Colonic mucosa (tissue), 4 donors: ENCODE results near the gene CCL13. TPM values are rescaled to one million over a fixed set of nuclear protein-coding genes. Genes with fewer than 3 reads are reported as not detected.
A peak's percentile ranks its signal among the peaks of the same experiment; 100 is the strongest.
"Not testable (repeated sequence)": the region's sequence is repeated elsewhere in the genome, so short reads cannot be mapped to it uniquely, and the experiment has no call there.

Experiments
- DNase-seq: peaks from one replicate; pipeline ENCODE4 v3.0.0-alpha.2; 2020
- H3K27ac ChIP-seq: fragments of 200-600 bp; one replicate; pipeline ENCODE4 v1.8.0; 2021
- H3K27me3 ChIP-seq: fragments of 200-600 bp; one replicate; pipeline ENCODE4 v1.8.0; 2021
- H3K36me3 ChIP-seq: fragments of 200-600 bp; one replicate; pipeline ENCODE4 v1.8.0; 2021
- H3K4me1 ChIP-seq: fragments of 200-600 bp; one replicate; pipeline ENCODE4 v1.8.0; 2021; ENCODE audit warnings: mild to moderate bottlenecking
- H3K4me3 ChIP-seq: fragments of 200-600 bp; one replicate; pipeline ENCODE4 v1.8.0; 2021
- H3K9ac ChIP-seq, 2 donors: one replicate each; pipeline ENCODE4 v1.7.0; 2013; ENCODE audit warnings: control low read depth in 2 of 2, low read depth in 2 of 2, low read length in 2 of 2
- H3K9me3 ChIP-seq: fragments of 200-600 bp; one replicate; pipeline ENCODE4 v1.8.0; 2021
- CTCF ChIP-seq: fragments of 200-600 bp; IDR thresholded peaks from one replicate; pipeline ENCODE4 v1.8.0; 2022; ENCODE audit warnings: antibody characterized with exemption, mild to moderate bottlenecking
- intact Hi-C: fragments of 100-400 bp; cut with DNase I; formaldehyde crosslinking; loops from one replicate; pipeline ENCODE4 v1.14.1; 2022
- total RNA-seq, 2 donors: library from RNA; stranded (reverse); fragmentation: NEBNext Ultra II Directional in 1 of 2; extraction: Animal tissue kit (Norgen Biotek cat#: 25700) in 1 of 2; gene quantifications; one replicate each; pipeline ENCODE4 v1.2.1, GENCODE V29; 2021
- donor health status: healthy.
- donor health status: DM: no; HTN: no; CAD: no.
- donor health status: DM: no; HTN: no; CAD: no.

Gene CCL13
- total RNA-seq, 2 donors from 2014 or later = 0.82 to 4.9 TPM

- peak; percentile 26 for DNase-seq
- H3K27ac ChIP-seq = peak overlapping the region; percentile 20
Observed at GRCh38 chr17:34314279-34314678, 42.0 kb upstream of the CCL13 start.

GRCh38 chr17:34318474-34318873 lies 37.8 kb upstream of the CCL13 start:
- no peaks in the 10 kb centered on the region for H3K36me3 ChIP-seq
- H3K9me3 ChIP-seq = no peaks in the 10 kb centered on the region
- no peak for TF ChIP-seq CTCF
- intact Hi-C loops = no loop called here
- no peak overlapping the region for H3K4me3 ChIP-seq
- no peak for DNase-seq
- H3K27ac ChIP-seq = no peak overlapping the region
- H3K4me1 ChIP-seq = no peaks in the 10 kb centered on the region
- no peaks in the 10 kb centered on the region for H3K27me3 ChIP-seq
- H3K9ac ChIP-seq = no peak overlapping the region

More at GRCh38 chr17:34314279-34314678, 42.0 kb upstream of the CCL13 start:
- TF ChIP-seq CTCF = no peak
- Histone ChIP-seq H3K27me3 (no peaks in the 10 kb centered on the region), H3K9ac (no peak overlapping the region), H3K36me3 (no peaks in the 10 kb centered on the region), H3K9me3 (no peaks in the 10 kb centered on the region), H3K4me3 (no peak overlapping the region), H3K4me1 (no peaks in the 10 kb centered on the region)
- intact Hi-C loops = no loop called here

GRCh38 chr17:34319039-34319483 lies 37.2 kb upstream of the CCL13 start, which contains the start of gene CCL8:
Gene CCL8, plus strand, starts transcription at chr17:34319435. Its CDS starts 67 bp downstream, at chr17:34319502.
- H3K4me1 ChIP-seq = no peaks in the 10 kb centered on the region
- no peaks in the 10 kb centered on the region for H3K36me3 ChIP-seq
- H3K27ac ChIP-seq = peak within 1 kb of the TSS; percentile 19
- no peaks in the 10 kb centered on the region for H3K27me3 ChIP-seq
- intact Hi-C loops = no loop called here
- TF ChIP-seq CTCF = no peak
- H3K9ac ChIP-seq = peak within 1 kb of the TSS in 1 of 2 donors; percentile 54
- no peaks in the 10 kb centered on the region for H3K9me3 ChIP-seq
- no peak for DNase-seq
- no peak within 1 kb of the TSS for H3K4me3 ChIP-seq

GRCh38 chr17:34321964-34322363 lies 34.3 kb upstream of the CCL13 start:
- no peak overlapping the region for H3K27ac ChIP-seq

GRCh38 chr17:34327580-34327979 lies 28.7 kb upstream of the CCL13 start:
- H3K36me3 ChIP-seq, H3K27ac ChIP-seq, DNase-seq, H3K9ac ChIP-seq, H3K9me3 ChIP-seq, H3K27me3 ChIP-seq, intact Hi-C loops, H3K4me3 ChIP-seq, H3K4me1 ChIP-seq: not testable (repeated sequence)

More at GRCh38 chr17:34321964-34322363, 34.3 kb upstream of the CCL13 start:
- H3K4me1 ChIP-seq = no peaks in the 10 kb centered on the region
- H3K4me3 ChIP-seq = no peak overlapping the region
- DNase-seq = no peak
- H3K9ac ChIP-seq = no peak overlapping the region
- no peaks in the 10 kb centered on the region for H3K36me3 ChIP-seq
- H3K9me3 ChIP-seq = no peaks in the 10 kb centered on the region
- H3K27me3 ChIP-seq = no peaks in the 10 kb centered on the region
- intact Hi-C loops = no loop called here
- no peak for TF ChIP-seq CTCF

- H3K27ac ChIP-seq = no peak overlapping the region
- no peak for TF ChIP-seq CTCF
- H3K4me1 ChIP-seq = no peaks in the 10 kb centered on the region
- H3K4me3 ChIP-seq = no peak overlapping the region
- no peaks in the 10 kb centered on the region for H3K9me3 ChIP-seq
- H3K9ac ChIP-seq = no peak overlapping the region
- intact Hi-C loops = no loop called here
- H3K27me3 ChIP-seq = no peaks in the 10 kb centered on the region
- no peaks in the 10 kb centered on the region for H3K36me3 ChIP-seq
- DNase-seq = no peak
Observed at GRCh38 chr17:34337701-34338100, 18.6 kb upstream of the CCL13 start.
